Superior temporal gyrus (tissue), 1 donor: ENCODE data around the gene UGT1A10.
"Not testable (repeated sequence)": the region's sequence is repeated elsewhere in the genome, so short reads cannot be mapped to it uniquely, and the experiment has no call there.

ENCODE experiments used
- DNase-seq: peaks from one replicate; pipeline ENCODE4 v3.0.0-alpha.2; 2016; ENCODE audit errors: extremely low spot score

UGT1A10 gene

GRCh38 chr2:233692648-233693047 is 56.4 kb downstream of the UGT1A10 start, which contains the start of gene UGT1A6:
Gene UGT1A6, plus strand, starts transcription at chr2:233692890. Its CDS starts 115 bp downstream, at chr2:233693005.
- DNase-seq, result no peak

GRCh38 chr2:233693963-233694362 is 57.7 kb downstream of the UGT1A10 start:
- DNase-seq, result no peak

DNA sequence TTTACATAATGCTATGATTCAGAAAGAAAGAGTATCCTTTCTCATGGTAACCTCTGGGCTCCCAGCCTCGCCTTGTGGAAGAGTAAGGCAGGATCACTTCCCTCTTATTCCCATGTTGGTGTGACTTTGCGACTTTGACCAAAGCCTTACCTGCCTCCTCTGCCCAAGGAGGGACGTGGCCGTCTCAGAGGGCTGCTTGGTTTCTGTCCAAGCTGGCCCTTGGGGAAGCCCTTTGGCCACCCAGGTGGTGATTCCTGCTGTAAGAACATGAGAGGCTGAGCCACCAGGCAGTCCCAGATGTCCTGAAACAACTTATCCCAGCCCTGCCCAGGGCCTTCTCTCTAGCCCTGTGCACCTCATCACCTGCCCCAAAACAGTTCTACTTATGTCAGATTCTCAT is 62.5 kb downstream of the UGT1A10 start:
- DNase-seq, result no peak

GRCh38 chr2:233699424-233700027 is 63.3 kb downstream of the UGT1A10 start:
- no peak for DNase-seq

- DNase-seq, result peak; percentile 17
These were observed 63.9 kb downstream of the UGT1A10 start for GRCh38 chr2:233700028-233700635.

GRCh38 chr2:233700842-233701241 is 64.6 kb downstream of the UGT1A10 start:
- not testable (repeated sequence) for DNase-seq

DNA sequence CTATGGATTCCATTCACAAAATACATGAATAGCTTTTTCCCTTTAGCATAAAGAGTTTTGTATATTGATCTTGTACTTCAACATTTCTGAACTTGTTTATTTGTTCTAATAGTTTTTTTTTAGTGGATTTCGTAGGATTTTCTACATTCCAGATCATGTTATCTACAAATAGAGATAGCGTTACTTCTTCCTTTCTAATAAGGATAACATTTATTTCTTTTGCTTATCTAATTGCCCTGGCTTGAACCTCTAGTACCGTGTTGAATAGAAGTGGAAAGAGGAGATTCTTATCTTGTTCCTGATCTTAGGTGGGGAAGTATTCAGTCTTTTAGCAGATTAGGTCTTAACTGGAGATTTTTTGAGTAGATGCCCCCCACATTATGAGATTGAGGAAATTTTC is 66.0 kb downstream of the UGT1A10 start:
- no peak for DNase-seq

DNA sequence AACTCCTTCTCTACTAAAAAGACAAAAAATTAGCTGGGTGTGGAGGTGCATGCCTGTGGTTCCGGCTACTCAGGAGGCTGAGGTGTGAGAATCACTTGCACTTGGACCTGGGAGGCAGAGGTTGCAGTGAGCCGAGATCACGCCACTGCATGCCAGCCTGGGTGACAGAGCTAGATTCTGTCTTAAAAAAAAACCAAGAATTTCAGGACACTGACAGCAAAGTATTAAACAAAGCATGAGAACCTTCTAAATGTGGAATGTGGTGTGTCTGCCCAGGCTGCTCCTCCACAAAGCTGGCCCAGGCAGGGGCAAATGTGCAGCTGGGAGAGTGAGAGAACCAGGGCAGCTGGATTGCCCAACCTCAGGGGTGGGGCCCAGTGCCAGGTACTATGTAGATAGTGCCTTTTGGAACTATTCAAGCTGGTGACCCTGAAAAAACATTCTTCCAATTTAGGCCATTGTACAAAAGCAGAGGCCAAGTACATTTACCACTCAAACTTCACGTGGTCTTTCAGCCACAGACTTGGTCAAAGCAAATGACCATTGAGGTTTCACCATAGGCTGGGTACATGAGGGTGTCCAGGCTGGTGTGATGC is 69.8 kb downstream of the UGT1A10 start:
- DNase-seq, result no peak

DNA sequence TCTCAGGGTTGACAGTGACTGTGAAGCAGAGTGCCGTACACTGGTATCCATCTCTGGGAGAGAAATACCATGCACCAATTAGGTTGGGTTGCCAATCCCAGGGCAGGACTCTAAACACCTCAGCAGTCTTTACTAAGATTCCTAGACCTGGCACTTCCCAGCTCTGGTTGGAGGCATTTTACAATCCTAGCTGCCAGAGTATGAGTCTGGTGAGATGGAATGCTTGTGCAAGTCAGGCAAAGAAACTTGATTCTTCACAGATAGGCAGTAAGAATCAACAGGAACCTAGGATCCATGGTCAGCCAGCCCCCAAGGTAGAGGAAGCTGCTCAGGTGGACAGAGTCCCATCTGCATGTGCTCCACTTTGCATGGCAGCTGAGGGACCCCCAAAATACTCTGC is 70.5 kb downstream of the UGT1A10 start:
- no peak for DNase-seq

- DNase-seq, result no peak
These were observed 71.8 kb downstream of the UGT1A10 start for GRCh38 chr2:233707940-233708644.

DNA sequence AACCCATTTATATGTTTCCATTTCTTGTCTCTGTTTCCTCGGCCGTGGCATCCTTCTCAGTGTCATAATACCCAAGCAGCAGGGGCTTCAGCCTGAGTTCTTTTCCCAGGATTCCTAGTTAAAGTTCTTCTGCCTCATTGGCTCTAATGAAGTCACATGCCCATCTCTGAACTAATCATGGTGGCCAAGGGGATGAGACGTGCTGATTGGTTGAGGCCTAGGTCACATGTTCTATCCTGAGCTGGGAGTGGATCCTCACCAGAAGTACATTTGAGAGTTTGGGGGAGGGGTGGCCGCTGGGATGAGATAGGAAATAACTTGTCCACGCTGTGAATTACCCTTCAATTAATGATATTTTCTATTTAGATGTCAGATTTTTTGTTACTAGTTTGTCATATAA is 72.7 kb downstream of the UGT1A10 start:
- no peak for DNase-seq

GRCh38 chr2:233711312-233712008 is 75.2 kb downstream of the UGT1A10 start:
- DNase-seq, result peak; percentile 74

DNA sequence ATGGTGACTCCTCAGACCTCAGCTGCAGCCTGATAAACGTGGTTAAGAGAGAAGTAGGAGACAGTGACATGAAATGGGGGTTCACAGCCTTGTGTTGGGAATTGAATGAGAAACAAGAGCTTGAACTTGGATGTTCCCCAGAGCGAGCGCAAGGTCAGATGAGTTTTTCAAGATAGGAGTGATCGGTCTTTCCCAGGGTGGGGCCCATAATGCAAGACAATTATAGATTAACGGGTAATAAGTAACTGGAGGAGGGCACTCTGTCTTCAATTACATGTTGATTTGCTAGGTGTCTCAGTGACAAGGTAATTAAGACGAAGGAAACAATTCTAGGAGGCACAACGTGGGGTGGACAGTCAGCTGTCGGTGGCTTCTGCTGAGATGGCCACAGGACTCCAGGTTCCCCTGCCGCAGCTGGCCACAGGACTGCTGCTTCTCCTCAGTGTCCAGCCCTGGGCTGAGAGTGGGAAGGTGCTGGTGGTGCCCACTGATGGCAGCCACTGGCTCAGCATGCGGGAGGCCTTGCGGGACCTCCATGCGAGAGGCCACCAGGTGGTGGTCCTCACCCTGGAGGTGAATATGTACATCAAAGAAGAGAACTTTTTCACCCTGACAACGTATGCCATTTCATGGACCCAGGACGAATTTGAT is 76.5 kb downstream of the UGT1A10 start, which contains the start of gene UGT1A5:
Gene UGT1A5 (plus strand): TSS at position 297 of the 651 bp plus-strand sequence. CDS start 85 bp downstream, at position 382.
- DNase-seq, result no peak

DNA sequence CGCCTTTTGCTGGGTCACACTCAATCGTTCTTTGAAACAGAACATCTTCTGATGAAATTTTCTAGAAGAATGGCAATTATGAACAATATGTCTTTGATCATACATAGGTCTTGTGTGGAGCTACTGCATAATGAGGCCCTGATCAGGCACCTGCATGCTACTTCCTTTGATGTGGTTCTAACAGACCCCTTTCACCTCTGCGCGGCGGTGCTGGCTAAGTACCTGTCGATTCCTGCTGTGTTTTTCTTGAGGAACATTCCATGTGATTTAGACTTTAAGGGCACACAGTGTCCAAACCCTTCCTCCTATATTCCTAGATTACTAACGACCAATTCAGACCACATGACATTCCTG is 77.0 kb downstream of the UGT1A10 start:
- no peak for DNase-seq

GRCh38 chr2:233714121-233714520 is 77.9 kb downstream of the UGT1A10 start:
- no peak for DNase-seq

DNA sequence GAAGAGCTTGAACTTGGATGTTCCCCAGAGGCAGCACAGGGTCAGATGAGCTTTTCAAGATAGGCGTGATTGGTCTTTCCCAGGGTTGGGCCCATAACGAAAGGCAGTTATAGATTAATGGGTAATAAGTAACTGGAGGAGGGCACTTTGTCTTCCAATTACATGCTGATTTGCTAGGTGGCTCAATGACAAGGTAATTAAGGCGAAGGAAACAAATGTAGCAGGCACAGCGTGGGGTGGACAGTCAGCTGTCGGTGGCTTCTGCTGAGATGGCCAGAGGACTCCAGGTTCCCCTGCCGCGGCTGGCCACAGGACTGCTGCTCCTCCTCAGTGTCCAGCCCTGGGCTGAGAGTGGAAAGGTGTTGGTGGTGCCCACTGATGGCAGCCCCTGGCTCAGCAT is 82.3 kb downstream of the UGT1A10 start, which contains the start of gene UGT1A4:
Gene UGT1A4 (plus strand): TSS at position 185 of the 400 bp plus-strand sequence. CDS start 85 bp downstream, at position 270.
- DNase-seq, result no peak

GRCh38 chr2:233728723-233729301 is 92.6 kb downstream of the UGT1A10 start, which contains the start of gene UGT1A3:
Gene UGT1A3, plus strand, starts transcription at chr2:233729042. Its CDS starts 85 bp downstream, at chr2:233729127.
- DNase-seq, result no peak

DNA sequence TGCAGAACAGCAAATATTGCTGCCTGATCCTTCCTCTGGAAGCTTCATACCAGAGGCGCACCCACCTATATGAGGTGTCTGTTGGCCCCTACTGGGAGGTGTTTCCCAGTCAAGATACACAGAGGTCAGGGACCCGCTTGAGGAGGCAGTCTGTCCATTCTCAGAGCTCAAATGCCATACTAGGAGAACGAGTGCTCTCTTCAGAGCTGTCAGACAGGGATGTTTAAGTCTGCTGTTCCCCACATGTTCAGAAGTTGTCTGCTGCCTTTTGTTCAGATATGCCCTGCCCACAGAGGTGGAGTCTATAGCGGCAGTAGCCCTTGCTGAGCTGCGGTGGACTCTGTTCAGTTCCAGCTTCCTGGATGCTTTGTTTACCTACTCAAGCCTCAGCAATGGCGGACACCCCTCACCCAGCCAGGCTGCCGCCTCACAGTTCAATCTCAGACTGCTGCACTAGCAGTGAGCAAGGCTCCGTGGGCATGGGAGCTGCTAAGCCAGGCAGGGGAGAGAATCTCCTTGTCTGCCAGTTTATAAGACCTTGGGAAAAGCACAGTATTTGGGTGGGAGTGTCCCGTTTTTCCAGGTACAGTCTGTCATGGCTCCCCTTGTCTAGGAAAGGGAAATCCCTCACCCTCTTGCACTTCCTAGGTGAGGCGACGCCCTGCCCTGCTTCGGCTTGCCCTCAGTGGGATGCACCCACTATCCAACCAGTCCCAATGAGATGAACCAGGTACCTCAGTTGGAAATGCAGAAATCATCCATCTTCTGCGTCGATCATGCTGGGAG is 100.8 kb downstream of the UGT1A10 start:
- DNase-seq, result not testable (repeated sequence)

DNA sequence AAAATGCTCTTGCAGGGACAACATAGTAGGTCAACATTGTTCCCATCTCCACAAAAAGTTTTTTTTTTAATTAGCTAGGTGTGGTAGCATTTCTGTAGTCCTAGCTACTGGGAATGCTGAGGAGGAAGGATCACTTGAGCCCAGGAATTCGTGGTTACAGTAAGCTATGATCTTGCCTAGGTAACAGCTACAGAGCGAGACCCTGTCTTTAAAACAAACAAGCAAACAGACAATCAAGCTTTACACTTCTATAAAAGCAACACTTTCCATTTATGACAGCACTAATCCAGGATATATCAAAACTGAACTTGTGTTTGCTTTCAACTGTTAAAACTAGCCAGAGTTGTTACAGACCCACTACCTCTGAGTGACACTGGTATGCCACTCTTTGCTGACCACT is 104.6 kb downstream of the UGT1A10 start:
- DNase-seq, result no peak
